Lower leg skin (tissue), 4 donors: Measurements from ENCODE around the gene NSDHL. TPM values are rescaled to one million over a fixed set of nuclear protein-coding genes. Genes with fewer than 3 reads are reported as not detected.
"Not testable (repeated sequence)": the region's sequence is repeated elsewhere in the genome, so short reads cannot be mapped to it uniquely, and the experiment has no call there.

ENCODE experiments used
- DNase-seq, 2 donors: peaks; one replicate each; pipeline ENCODE4 v3.0.0-alpha.2; 2019; ENCODE audit warnings: low spot score in 2 of 2
- H3K4me3 ChIP-seq: fragments of 200-600 bp; sonication (generic); 2 replicates; pipeline ENCODE4 v1.5.1; 2017; ENCODE audit warnings: mild to moderate bottlenecking, low read depth; ENCODE audit not compliant: poor library complexity, severe bottlenecking
- CTCF ChIP-seq, 3 donors: fragments of 450-650 bp; IDR thresholded peaks; one replicate each; pipeline ENCODE4 v1.5.1; 2016; ENCODE audit warnings: antibody characterized with exemption in 3 of 3, mild to moderate bottlenecking in 3 of 3, moderate library complexity in 2 of 3
- POLR2A ChIP-seq, 2 donors: fragments of 450-650 bp; IDR thresholded peaks; one replicate each; pipeline ENCODE4 v1.6.1; 2016 to 2017; ENCODE audit warnings: antibody characterized with exemption in 2 of 2, mild to moderate bottlenecking in 1 of 2, moderate library complexity in 1 of 2
- WGBS, 2 donors: methylation state at CpG; one replicate each; pipeline ENCODE4 v1.1.5; 2018; 5-methylcytosine and 5-hydroxymethylcytosine counted together
- intact Hi-C: fragments of 100-400 bp; cut with DNase I; formaldehyde crosslinking; loops from one replicate; pipeline ENCODE4 v1.15.0; 2023; ENCODE audit warnings: low total_unique reads
- total RNA-seq, 4 donors: library from RNA; depleted of rRNA; stranded (reverse); fragments of >200 nt; gene quantifications; one replicate each; pipeline ENCODE4 v1.1.0, GENCODE V29; 2016

The NSDHL gene
- total RNA-seq, result 10 to 100 TPM; 13.2 to 22.5 (median 17.9) TPM

- peak; percentile 92 to 99 for DNase-seq
- intact Hi-C loops, result no loop called here
- H3K4me3 ChIP-seq, result peak within 1 kb of the TSS; percentile 48
- 0 to 32% methylated on average over 28 to 71 of the region's 71 CpGs for WGBS, 2 donors
- TF ChIP-seq POLR2A (IDR thresholded peaks at IDR 0.05) (no peak), CTCF (IDR thresholded peaks at IDR 0.05) (no peak)
Observed at GRCh38 chrX:152830312-152831305, at the start of gene NSDHL, which contains the start of gene CETN2. Gene NSDHL (plus strand): TSS chrX:152831063. CDS start chrX:152846325, 15,262 bp downstream. Gene CETN2 (minus strand): TSS chrX:152830757. CDS start chrX:152830710, 47 bp downstream.

GRCh38 chrX:152787062-152787461 is 43.8 kb upstream of the NSDHL start:
- DNase-seq, intact Hi-C loops, H3K4me3 ChIP-seq: not testable (repeated sequence)
- WGBS, 2 donors, result no CpG with 5 or more reads among the region's 3 CpGs

DNA sequence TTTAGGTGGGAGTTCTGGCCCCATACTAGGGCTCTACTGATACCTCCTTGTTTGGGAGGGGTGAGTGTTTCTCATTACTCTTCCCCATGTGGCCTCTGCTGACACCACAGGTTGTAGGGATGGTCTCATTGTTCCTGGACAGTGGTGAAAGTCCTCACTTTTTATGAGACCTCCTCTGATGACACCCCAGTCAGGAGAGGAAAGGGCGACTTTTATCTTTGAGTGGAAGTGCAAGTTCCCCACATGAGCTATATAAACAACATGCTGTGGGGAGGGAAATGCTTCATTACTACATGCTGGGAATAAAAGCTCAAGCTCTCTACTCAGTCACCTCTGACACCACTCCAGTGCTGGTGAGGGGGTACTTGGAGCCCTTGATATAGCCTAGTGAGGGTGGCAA is 31.9 kb upstream of the NSDHL start:
- DNase-seq, result no peak
- intact Hi-C loops, result no loop called here
- no peak overlapping the region for H3K4me3 ChIP-seq
- TF ChIP-seq CTCF (IDR thresholded peaks at IDR 0.05) (no peak), POLR2A (IDR thresholded peaks at IDR 0.05) (no peak)
- 64 to 71% methylated on average over 1 of the region's 1 CpG for WGBS, 2 donors

DNA sequence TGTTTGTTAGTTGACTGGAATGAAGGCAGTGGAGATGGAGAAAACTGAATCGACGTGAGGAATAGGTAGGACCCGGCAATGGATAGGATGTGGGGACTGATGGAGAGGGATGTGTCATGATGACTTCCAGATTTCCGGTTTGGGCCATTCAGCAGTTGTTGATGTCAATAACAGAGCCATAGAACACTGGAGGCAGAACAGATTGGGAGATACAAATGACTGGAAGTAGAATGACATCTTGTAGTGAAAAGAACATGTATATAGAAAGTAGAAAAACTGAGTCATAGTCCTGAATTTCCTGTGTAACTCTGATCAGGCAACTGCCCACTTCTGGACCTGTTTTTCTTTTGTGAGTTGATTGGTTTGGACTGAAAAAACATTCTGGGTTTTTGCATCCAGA is 24.8 kb upstream of the NSDHL start:
- no peak overlapping the region for H3K4me3 ChIP-seq
- TF ChIP-seq CTCF (IDR thresholded peaks at IDR 0.05) (no peak), POLR2A (IDR thresholded peaks at IDR 0.05) (no peak)
- intact Hi-C loops, result no loop called here
- no peak for DNase-seq
- 74 to 79% methylated on average over 4 of the region's 4 CpGs for WGBS, 2 donors

- H3K4me3 ChIP-seq, result no peak overlapping the region
- DNase-seq, result no peak
- intact Hi-C loops, result no loop called here
- TF ChIP-seq POLR2A (IDR thresholded peaks at IDR 0.05) (no peak), CTCF (IDR thresholded peaks at IDR 0.05) (no peak)
- 54 to 83% methylated on average over 1 to 4 of the region's 4 CpGs for WGBS, 2 donors
Observed at GRCh38 chrX:152810403-152810802, 20.5 kb upstream of the NSDHL start.

DNA sequence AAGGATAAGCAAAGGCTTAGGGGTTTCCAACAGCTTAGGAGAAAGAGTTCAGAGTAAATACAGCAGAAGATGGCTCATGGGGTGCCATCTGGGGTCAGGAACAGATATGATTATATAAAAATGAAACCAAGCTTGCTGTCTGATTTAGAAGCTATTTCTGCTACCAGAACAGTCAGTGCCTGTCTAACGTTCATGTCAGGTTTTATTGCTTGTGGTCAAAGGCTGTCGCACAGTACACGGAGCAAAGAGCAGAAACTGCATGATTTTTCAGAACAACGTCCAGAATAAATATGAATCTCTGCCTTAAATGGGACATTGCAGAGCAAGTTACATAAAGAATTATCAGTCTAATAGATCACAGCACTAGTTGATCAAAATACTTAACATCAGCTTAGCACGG is 17.7 kb upstream of the NSDHL start:
- TF ChIP-seq CTCF (IDR thresholded peaks at IDR 0.05) (no peak), POLR2A (IDR thresholded peaks at IDR 0.05) (no peak)
- no peak overlapping the region for H3K4me3 ChIP-seq
- 48 to 56% methylated on average over 5 of the region's 5 CpGs for WGBS, 2 donors
- DNase-seq, result no peak
- intact Hi-C loops, result no loop called here
